GM18907 (cell line): ENCODE measurements around the gene TSN.
"Not testable (repeated sequence)": the region's sequence is repeated elsewhere in the genome, so short reads cannot be mapped to it uniquely, and the experiment has no call there.

Experiments
- ATAC-seq: cut with Tn5 transposase; IDR thresholded peaks from one replicate; pipeline ENCODE4 v1.9.1; 2021; ENCODE audit warnings: mild to moderate bottlenecking, moderate library complexity; ENCODE audit not compliant: unreplicated experiment

Gene TSN

DNA sequence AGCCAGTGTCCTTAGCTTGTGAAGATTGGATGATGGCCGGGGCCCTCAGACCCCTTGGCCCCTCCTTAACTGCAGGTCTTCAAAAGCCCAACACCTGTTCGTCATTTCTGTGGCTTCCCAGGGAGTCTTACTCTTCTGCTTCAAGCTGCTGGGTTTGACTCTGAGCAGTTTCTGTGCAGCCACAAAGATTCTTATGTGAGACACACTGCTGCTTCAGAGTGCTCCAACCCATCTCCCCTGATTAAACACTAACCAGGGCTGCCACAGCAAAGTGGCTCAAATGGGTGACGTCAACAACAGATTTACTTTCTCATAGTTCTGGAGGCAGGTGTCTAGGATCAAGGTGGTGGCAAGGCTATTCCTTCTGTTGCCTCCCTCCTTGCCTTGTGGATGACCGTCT, 40.8 kb downstream of the TSN start:
- ATAC-seq: peak; percentile 98

DNA sequence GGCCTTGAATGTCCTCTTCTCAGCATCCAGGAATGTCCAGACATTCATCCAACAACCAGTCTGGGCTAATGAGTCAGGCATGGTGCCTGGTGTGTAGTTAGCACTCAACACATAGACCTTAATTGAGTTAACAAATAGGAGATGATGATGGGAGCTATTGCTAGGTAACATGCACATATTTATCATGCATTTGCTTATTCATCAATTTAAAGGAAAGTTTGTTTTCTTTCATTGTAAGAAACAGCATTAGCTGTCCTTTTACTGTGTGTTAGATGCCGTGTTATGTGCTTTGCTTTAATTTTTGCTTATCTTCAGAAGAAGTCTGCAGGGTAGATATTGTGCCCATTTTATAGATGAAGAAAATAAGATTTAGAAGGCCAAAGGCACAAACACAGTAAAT, 43.2 kb downstream of the TSN start:
- ATAC-seq: no peak

DNA sequence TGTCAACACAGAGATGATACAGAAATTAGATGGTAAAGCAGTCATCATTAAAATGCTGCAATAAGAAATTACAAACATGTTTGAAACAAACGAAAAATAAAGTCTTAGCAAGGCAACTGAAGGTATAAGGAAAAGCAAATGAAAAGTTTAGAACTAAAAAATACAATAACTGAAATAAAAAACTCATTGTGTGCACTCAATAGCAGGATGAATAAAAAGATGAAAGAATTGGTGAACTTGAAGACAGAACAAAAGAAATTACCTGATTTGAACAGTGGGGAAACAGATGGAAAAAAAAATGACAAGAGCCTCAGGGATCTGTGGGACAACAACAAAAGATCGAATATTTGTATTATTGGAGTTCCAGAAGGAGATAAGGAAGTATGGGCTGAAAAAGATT, 46.5 kb downstream of the TSN start:
- no peak for ATAC-seq

DNA sequence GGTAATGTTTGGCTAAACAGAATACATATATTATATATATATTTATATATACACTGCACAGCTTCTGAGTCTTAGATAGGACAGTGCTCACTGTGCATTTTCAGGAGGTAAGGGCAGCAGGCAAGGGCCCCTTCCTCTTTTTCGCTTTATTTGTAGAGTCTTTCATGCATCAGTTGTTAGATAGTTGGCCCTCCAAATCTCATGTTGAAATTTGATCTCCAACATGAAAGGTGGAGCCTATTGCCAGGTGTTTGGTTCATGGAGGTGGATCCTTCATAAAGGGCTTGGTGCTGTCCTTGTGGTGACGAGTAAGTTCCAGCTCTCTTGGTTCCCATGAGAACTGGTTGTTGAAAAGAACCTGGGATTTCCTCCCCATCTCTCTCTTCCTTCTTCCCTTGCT, 48.1 kb downstream of the TSN start:
- ATAC-seq: no peak

DNA sequence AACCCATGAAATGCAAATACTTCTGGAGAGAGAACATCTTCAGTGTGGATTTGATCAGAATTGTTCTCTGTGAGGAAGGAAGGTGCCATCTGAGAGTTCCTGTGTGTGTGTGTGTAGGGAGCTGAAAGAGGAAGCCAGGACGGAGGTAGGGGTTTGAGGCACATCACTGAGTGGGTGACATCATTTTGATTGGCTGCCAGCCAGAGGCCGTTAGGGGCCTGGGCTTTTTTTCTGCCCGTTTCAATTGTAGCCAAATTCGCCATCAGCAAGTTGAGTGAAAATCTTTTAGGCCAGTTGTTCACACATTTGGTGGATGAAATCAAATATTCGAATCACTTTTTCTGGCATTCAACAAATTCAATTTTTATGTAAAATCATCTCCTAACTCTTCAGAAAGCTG, 48.9 kb downstream of the TSN start:
- ATAC-seq: peak; percentile 92

DNA sequence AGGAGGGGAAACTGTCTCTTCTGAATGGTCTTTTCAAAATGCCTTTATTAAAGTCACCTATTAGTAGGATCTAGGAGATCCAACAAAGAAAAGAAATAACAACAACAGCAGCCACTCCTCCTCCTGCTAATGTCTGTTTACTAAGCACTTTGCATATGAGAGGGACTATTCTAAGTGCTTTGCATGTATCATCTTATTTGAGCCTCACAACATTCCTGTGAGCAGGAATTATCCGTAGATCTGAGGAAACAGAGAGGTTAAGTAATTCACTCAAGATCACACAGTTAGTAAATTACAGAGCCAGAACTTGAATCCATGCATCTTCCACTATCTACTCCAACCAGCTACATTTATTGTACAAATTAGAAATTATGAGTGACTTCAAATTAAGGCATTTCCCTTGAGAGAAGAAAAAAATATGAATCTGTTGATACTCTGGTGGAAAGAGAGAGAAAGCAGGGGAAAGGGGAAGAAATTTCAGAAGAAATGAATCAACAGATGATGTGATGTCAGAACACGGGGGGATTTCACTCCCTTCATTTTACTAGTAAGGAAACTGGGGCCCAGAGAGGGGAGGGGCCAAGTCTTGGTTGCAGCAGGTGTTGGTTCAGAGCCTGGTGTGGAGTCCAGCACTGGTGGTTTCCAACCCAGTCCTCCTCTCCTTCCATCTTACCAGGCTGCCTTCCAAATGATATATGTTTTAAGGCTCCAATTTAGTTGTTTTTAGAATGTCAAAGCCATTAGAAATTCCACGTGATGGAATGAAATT, 49.7 kb downstream of the TSN start:
- ATAC-seq: peak; percentile 60

DNA sequence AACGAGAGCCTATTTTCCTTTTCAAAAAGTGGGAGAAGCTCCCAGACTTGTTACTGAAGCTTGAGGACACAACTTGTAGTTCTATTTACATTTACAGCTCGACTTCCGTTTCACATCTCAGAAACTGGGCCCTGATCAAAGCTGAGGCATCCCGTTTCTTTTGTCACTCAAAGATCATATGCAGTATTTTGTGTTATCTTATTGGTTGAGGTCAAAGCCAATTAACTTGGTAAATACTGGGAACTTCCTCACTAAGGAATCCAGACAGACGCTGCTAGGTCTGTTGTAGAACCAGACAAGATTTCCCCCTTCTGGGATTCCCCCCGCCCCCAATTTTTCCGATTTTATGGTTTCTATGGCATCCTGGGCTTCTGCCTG, 50.3 kb downstream of the TSN start:
- no peak for ATAC-seq

DNA sequence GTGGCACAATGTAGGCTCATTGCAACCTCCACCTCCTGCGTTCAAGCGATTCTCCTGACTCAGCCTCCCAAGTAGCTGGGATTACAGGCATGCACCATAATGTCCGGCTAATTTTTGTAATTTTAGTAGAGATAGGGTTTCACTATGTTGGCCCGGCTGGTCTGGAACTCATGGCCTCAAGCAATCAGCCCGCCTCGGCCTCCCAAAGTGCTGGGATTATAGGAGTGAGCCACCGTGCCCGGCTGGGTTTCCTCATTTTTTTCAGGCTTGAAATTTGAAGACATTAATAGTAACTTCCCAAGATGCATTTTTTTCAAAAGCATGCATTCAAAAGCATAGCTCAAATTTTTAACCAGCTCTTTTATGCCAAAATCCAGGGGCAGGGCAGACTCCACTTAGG, 52.3 kb downstream of the TSN start:
- ATAC-seq: not testable (repeated sequence)

DNA sequence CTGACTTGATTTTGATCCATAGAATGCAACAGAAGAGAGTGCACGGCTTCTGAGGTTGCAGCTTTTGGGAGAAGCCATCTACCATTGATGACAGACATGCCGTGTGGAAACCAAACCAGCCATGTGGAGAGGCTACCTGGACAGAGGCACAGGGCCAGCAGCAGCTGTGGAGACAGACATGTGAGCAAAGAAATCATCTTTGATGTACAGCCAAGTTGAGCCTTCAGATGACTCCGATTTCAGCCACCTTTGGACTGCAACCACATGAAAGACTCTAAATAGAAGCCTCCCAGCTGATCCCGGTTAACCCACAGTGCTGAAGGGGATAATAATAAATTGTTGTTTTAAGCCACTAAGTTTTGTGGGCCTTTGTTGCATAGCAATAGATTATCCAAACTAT, 54.2 kb downstream of the TSN start:
- ATAC-seq: no peak

DNA sequence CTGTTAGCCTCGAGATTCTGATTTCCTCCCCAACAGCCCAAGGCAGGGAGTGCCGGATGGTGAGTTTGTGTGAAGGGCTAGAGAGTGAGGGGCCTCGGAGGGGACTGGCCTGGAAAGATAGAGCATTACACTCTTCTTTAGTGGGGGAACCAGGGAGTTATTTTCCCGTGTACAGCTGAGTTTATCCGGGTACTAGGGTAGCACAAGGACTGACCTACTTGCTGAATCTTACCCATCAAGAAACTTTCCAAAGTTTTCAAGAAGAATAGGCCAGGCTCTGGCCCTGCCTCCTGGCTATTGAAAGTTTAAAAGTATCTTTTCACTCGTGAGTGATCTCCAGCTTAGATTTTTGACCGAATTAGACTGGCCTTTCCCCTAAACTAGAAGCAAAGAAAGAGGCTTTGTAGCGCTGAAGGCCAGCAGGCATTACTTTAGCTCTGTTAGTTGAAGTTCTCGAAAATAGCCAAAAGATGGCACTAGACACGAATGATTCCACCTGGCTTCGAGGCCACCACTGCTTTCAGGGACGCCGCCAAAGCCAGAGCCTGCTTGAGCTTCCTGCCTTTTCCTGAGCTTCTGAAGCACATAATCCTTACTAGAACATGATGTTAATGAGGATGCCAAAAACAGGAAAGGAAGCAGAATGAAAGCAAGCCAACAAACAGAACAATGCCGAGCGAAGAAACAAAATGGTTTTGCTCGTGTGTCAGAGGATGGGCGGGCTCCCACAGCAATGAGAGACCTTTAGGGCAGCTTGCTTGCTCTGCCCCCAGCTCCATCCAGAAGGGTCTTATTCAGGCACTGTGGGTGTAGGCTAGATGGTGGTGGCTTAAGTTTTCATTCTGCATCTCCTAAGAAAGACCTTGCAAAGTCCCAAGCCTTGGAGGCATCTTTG, 55.8 kb downstream of the TSN start:
- ATAC-seq: peak; percentile 94

DNA sequence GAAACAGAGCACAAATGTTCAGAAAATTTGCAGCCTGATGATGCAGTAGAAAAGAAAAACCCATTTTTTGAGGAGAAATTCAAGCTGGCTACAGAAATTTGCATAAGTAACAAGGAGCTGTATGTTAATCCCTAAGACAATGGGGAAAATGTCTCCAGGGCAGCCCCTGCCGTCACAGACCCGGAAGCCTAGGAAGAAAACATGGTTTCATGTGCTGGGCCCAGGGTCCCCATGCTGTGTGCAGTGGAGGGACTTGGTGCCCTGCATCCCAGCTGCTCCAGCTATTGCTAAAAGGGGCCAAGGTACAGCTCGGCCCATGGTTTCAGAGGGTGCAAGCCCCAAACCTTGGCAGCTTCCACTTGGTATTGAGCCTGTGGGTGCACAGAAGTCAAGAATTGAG, 57.6 kb downstream of the TSN start:
- ATAC-seq: not testable (repeated sequence)

DNA sequence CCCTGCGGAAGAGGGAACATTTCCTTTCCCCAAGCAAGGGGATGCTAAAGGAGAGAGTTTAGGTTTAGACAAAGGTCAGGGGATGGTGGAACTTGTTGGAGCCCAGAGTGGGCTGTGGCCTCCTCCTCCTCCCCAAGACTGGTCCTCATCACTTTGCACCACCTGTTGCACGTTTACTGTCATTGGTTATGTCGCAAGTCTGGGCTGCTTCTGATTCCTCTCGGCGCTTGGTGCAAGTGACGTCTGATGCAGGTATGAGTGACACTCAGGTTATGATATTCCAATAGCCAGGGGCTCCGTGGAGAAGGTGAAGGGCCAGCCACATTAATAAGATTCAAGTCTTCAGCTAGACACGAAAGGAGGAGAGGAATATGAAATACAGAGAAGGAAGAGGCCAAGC, 59.8 kb downstream of the TSN start:
- no peak for ATAC-seq

DNA sequence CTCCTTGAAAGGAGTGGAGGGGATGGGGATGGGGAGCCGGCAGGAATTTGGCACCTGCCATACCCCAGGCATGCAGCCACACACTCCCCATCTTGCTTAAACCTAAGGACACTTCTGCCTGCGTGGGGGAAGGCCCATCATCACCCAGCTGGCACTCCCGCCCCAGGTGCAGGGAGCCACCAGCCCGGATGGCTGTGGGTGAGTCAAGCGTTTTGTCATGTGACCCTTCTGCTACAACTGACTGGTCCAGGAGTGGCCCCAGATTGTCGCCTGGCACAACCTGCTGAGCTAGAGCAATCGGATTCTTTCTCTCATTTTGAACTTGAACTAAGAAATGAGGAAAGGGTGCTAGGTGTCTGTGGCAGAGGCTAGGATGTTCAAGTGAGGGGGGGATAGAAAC, 61.3 kb downstream of the TSN start:
- ATAC-seq: no peak

DNA sequence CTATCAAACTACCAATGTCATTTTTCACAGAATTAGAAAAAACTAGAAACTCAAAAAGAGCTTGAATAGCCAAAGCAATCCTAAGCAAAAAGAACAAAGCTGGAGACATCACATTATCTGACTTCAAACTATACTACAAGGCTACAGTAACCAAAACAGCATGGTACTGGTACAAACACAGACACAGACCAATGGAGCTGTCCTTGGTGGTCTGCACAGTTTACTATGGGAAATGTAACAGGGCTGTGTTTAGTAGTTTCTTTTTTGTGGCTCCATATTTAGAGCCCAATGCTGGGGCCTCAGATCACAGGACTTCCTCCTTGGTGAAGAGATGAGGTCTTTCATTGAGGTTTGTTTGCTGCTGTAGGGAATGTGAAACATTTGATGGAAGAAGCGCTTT, 61.9 kb downstream of the TSN start:
- not testable (repeated sequence) for ATAC-seq
